Osteocyte (in vitro differentiated cells): ENCODE data around the gene TEAD2. TPM values are rescaled to one million over a fixed set of nuclear protein-coding genes. Genes with fewer than 3 reads are reported as not detected.
A peak's percentile ranks its signal among the peaks of the same experiment; 100 is the strongest.

ENCODE experiments used
- DNase-seq: peaks from one replicate; pipeline ENCODE4 v3.0.0; 2021; ENCODE audit warnings: mixed read lengths; ENCODE audit not compliant: unreplicated experiment; ENCODE audit errors: extremely low spot score
- H3K27ac Mint-ChIP-seq: one replicate; pipeline ENCODE4 v1.8.0; 2021; ENCODE audit warnings: mild to moderate bottlenecking, mixed read lengths; ENCODE audit not compliant: unreplicated experiment
- H3K27me3 Mint-ChIP-seq: one replicate; pipeline ENCODE4 v1.8.0; 2021; ENCODE audit warnings: mixed read lengths; ENCODE audit not compliant: unreplicated experiment
- H3K36me3 Mint-ChIP-seq: one replicate; pipeline ENCODE4 v1.8.0; 2021; ENCODE audit warnings: mixed read lengths; ENCODE audit not compliant: unreplicated experiment
- H3K4me1 Mint-ChIP-seq: one replicate; pipeline ENCODE4 v1.8.0; 2021; ENCODE audit warnings: mixed read lengths; ENCODE audit not compliant: unreplicated experiment
- H3K4me3 Mint-ChIP-seq: one replicate; pipeline ENCODE4 v1.8.0; 2021; ENCODE audit warnings: mild to moderate bottlenecking, moderate library complexity, mixed read lengths; ENCODE audit not compliant: unreplicated experiment
- H3K9me3 Mint-ChIP-seq: one replicate; pipeline ENCODE4 v1.8.0; 2021; ENCODE audit warnings: mixed read lengths; ENCODE audit not compliant: unreplicated experiment
- long read RNA-seq: library from polyadenylated mRNA; unstranded; transcript quantifications from one replicate; pipeline ENCODE4 v2.0.0, GENCODE V29; 2021
- total RNA-seq: library from RNA; stranded (reverse); gene quantifications from 2 replicates; pipeline ENCODE4 v1.2.1, GENCODE V29; 2021
- TF ChIP-seq, protein P1 (sequence below): fragments of 200-600 bp; sonication (generic); IDR thresholded peaks from 2 replicates; pipeline ENCODE4 v1.5.0; 2021; ENCODE audit warnings: antibody characterized with exemption, mild to moderate bottlenecking, moderate library complexity

The TEAD2 gene
- 93.8 and 98.0 TPM in 2 replicates for total RNA-seq
- long read RNA-seq, partial matches to known transcripts = 1 of 1 reads
- long read RNA-seq, other reads (novel, unspliced or antisense) = 0 of 1 reads

DNA sequence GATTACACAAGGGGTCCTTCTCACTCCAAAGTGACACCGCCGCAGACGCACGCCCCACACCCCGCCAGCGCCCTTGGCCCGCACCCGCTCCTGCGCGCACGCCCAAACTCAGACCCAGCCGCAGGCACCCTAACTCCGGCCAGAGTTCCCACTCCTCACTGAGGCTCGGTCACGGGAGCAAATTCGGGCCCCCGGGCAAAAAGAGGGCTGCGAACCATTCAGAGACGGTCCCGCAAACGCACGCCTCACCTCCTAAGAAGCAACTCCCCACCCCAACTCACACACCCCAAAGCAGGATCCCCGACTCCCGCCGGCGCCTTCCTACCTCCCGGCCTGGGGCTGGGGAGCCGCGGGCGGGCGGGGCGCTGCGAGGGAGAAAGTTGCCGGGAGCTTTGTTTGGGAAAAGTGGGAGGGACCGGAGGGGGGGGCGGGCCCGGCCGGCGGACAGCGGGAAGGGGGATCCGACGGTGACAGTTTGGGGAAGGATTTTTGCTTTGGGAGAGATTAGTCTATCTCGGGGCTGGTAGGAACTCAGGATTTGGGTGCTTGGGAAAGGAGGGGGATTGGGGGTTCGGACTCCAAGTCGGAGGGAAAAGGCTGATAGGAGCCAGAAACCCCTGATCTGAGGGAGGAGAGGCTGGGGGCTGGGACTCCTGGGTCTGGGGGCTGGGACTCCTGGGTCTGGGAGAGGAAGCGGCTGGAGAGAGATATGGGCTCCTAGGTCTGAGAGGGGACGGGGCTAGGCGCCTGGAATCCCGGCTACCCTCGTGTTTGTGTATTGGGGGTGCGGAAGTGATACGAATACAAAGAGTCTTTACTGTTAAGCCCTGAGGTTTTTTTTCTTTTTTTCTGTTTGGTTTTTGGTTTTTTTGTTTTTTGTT lies at the start of gene TEAD2:
TSS of gene TEAD2 (minus strand) at position 369 of the 881 bp plus-strand sequence. CDS start 2,341 bp downstream, outside the sequence.
- Mint-ChIP-seq H3K4me1 (peaks cover 8% of the 10 kb centered on the region), H3K36me3 (peaks cover 12% of the 10 kb centered on the region), H3K27ac (no peak within 1 kb of the TSS), H3K9me3 (no peaks in the 10 kb centered on the region), H3K4me3 (no peak within 1 kb of the TSS), H3K27me3 (no peaks in the 10 kb centered on the region)
- TF ChIP-seq, protein P1, sequence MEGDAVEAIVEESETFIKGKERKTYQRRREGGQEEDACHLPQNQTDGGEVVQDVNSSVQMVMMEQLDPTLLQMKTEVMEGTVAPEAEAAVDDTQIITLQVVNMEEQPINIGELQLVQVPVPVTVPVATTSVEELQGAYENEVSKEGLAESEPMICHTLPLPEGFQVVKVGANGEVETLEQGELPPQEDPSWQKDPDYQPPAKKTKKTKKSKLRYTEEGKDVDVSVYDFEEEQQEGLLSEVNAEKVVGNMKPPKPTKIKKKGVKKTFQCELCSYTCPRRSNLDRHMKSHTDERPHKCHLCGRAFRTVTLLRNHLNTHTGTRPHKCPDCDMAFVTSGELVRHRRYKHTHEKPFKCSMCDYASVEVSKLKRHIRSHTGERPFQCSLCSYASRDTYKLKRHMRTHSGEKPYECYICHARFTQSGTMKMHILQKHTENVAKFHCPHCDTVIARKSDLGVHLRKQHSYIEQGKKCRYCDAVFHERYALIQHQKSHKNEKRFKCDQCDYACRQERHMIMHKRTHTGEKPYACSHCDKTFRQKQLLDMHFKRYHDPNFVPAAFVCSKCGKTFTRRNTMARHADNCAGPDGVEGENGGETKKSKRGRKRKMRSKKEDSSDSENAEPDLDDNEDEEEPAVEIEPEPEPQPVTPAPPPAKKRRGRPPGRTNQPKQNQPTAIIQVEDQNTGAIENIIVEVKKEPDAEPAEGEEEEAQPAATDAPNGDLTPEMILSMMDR = no peak
- DNase-seq = peak; percentile 87

DNA sequence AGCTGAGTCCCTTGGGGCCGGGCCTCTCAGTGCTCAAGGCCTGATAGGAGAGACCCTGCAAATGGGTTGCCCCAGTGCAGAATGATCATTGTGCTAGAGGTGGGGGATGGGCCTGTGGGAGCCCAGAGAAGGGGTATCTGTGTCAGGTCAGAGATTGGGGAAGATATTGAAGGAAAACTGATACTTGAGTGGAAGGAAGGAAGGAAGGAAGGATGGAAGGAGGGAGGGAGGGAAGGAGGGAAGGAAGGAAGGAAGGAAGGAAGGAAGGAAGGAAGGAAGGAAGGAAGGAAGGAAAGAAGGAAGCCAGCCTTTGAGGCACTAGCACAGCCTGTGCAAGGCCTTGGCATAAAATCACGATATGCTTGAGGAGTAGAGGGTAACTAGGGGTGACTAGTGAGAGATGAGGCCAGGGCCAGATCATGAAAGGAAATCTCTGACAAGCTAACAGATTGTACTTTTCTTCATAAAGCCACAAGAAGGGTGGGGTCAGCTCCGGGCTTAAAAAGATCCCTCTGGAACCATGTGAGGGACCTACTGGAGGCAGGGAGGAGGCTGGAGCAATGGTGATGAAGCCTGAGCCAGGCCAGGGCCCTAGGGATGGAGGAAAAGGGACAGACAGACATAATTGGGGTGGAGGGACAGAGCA lies 49.6 kb upstream of the TEAD2 start:
- H3K9me3 Mint-ChIP-seq = no peaks in the 10 kb centered on the region
- no peak overlapping the region for H3K27ac Mint-ChIP-seq
- H3K36me3 Mint-ChIP-seq = no peaks in the 10 kb centered on the region
- H3K4me3 Mint-ChIP-seq = no peak overlapping the region
- TF ChIP-seq, protein P1 = no peak
- DNase-seq = no peak
- peaks cover 23% of the 10 kb centered on the region for H3K27me3 Mint-ChIP-seq
- H3K4me1 Mint-ChIP-seq = no peaks in the 10 kb centered on the region

DNA sequence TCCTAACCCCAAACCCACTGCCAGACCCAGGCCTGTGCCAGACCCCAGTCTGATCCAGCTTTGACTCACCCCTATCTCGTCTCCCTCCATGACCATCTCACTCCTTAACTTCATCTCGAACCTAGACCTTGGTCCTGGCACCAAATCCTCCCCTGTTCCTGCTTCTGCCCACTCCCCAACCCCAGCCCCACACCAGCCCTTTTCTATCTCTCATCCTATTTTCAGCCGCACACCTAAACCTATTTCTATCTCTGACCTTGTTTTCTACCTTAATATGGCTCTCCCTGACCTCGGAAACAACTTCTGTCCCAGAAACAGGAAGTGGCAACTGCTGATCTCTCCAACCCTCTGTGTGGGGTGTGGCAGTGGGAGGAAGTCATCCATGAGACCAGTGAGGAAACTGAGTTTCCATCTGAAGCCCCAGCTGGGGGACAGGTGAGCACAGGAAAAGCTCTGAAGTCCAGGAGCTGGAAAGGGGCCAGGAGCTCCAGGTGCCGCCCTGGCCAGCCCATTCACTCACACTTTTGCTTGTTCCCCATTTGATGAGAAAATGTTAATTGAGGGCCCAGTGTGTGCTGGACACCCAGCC lies 47.3 kb upstream of the TEAD2 start:
- no peak overlapping the region for H3K4me3 Mint-ChIP-seq
- TF ChIP-seq, protein P1 = no peak
- H3K27me3 Mint-ChIP-seq = peaks cover 15% of the 10 kb centered on the region
- no peak overlapping the region for H3K27ac Mint-ChIP-seq
- no peak for DNase-seq
- no peaks in the 10 kb centered on the region for H3K36me3 Mint-ChIP-seq
- no peaks in the 10 kb centered on the region for H3K9me3 Mint-ChIP-seq
- no peaks in the 10 kb centered on the region for H3K4me1 Mint-ChIP-seq

DNA sequence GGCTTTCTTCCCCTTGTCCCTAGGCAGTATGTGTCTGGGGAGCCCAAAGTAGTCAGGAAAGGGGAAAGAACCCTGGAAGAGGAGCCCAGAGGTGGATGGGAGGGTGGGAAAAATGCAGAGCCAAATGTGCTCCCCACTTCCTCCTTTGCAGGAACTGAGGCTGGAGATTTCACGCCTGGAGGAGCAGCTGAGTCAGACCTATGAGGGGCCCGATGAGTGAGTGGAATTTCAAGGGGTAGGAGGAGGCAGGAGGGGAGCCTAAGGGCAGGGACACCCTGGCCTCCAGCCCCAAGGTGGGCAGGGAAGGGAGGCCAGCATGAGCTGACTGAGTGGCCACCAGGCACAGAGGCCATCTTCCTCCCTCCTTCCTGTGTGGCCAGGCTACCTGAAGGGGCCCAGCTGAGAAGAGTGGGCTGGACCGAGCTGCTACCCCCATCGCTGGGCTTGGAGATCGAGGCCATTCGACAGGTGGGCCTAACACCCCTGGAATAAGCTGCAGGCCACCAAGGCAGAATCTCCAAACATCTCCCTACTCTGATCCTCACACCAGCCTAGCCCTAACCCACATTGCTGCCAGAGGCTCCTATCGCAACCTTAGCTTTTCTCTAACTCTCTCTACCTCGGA lies 46.7 kb upstream of the TEAD2 start:
- H3K36me3 Mint-ChIP-seq = no peaks in the 10 kb centered on the region
- no peak for DNase-seq
- no peak overlapping the region for H3K4me3 Mint-ChIP-seq
- TF ChIP-seq, protein P1 = no peak
- no peaks in the 10 kb centered on the region for H3K9me3 Mint-ChIP-seq
- H3K27ac Mint-ChIP-seq = no peak overlapping the region
- H3K27me3 Mint-ChIP-seq = peaks cover 15% of the 10 kb centered on the region
- H3K4me1 Mint-ChIP-seq = peaks cover 6% of the 10 kb centered on the region
